ENCODE measurements around the gene EVI5L.
A peak's percentile ranks its signal among the peaks of the same experiment; 100 is the strongest.

EVI5L gene

GRCh38 chr19:7862413-7862951, 32.5 kb downstream of the EVI5L start:
- peak; percentile 58 for DNase-seq

GRCh38 chr19:7863157-7863970, 33.3 kb downstream of the EVI5L start:
- DNase-seq = no peak

GRCh38 chr19:7863971-7864689, 34.1 kb downstream of the EVI5L start:
- no peak for DNase-seq

GRCh38 chr19:7864690-7865074, 34.7 kb downstream of the EVI5L start:
- no peak for DNase-seq

DNA sequence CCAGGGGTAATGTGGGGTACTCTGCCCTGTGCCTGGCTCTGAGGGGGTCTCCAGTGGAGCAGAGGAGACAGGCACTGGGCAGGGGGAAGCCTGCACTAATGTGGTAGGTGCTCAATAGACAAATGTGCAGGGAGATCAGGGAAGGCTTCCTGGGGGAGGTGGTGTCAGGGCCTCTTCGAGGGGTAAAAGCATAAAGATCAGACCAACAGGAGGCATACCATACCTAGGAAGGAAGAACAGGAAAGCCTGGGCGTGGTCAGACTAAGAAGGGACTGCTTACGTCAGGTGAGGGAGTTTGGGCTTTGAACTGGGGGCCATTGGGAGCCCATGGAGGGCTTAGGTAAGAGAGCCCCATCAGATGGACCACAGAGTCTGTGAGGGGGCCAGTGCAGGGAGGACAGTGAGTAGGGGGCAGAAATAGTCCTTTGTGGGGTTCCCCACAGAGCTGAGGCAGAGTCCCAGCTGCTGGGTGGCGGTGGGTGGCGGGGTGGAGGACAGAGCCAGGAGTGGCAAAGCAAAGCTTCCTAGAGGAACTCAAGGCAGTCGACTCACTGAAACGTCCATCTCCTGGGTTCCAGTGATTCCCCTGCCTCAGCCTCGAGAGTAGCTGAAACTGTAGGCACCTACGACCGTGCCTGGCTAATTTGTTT, 35.4 kb downstream of the EVI5L start:
- no peak for DNase-seq

- DNase-seq = no peak
Measured at GRCh38 chr19:7866399-7867091, 36.5 kb downstream of the EVI5L start.

GRCh38 chr19:7867092-7867844, 37.2 kb downstream of the EVI5L start:
- no peak for DNase-seq

DNA sequence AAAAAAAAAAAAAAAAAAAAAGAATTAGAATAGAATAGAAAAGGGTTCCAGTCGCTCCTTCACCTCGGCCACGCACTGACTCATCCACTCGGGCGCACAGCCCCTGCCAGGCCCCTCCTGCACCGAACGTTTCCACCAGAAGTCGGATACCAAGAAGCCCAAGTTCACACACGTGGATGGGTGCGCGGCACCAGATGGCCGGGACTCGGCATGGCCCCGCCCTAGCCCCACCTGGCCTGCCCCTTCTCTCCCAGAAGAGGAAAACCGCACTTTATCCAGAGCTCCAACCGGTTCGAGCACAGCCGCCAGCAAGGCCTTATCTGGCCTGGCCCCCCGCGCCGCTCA, 38.3 kb downstream of the EVI5L start:
- DNase-seq = no peak

DNA sequence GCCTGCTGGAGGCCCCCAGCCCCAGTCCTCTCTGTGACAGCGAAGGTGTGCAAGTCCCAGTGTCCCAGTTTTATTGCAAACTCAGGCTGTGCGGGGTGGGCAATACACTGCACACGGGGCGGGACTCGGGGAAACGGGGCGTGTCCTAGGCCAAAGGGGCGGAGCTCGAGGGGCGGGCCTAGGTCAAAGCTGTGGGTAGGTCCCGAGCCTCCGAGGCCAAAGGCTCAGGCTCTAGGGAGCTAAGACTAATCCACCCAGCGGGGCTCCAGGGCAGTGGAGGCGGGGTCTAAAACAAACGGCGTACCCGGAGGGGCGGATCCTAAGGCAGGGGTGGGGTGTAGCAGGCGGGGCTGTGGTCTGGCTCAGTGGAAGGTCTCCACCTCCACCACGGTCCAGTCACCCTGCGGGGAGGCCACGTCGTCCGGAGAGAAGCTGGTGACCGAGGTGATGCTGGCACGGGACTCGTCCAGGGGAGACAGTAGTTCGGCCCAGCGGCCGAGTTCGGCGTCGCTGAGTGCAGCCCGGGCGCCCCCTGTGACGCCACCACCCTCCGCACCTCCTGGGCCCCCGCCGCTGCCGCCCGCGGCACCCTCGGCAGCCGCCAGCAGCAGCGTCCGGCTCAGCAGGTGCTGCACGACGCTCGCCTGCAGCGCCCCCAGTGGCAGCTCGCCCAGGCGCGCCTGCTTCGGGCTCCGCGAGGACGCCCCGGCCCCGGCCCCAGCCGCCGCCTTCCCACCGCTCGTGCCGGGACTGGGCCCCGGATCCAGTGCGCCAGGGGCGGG, 38.8 kb downstream of the EVI5L start:
- DNase-seq = peak; percentile 80

DNA sequence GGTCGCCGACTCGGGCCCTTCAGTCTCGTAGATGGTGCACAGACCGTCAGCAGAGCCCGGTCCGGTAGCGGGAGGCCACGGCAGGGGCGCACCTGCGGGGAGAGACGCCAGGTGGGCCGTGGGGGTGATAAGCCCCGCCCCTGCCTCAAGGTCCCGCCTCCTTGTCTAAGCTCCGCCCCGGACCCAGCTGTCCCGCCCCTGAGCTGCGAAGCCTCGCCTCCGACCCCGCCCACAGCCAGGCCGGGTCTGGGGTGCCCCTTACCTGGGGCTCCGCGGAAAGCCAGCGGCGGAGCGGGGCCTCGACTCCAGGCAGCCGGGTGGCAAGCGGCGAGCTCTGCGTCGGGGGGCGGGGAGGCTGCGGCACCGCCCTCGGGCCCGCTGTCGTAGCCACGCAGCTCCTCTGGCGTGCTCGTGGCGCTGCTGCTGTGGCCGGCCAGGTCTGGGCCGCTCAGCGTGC, 39.5 kb downstream of the EVI5L start:
- DNase-seq = peak; percentile 76

- peak; percentile 33 for DNase-seq
Measured at GRCh38 chr19:7869910-7870511, 40.0 kb downstream of the EVI5L start.

- DNase-seq = no peak
Measured at GRCh38 chr19:7870571-7871436, 40.8 kb downstream of the EVI5L start.

DNA sequence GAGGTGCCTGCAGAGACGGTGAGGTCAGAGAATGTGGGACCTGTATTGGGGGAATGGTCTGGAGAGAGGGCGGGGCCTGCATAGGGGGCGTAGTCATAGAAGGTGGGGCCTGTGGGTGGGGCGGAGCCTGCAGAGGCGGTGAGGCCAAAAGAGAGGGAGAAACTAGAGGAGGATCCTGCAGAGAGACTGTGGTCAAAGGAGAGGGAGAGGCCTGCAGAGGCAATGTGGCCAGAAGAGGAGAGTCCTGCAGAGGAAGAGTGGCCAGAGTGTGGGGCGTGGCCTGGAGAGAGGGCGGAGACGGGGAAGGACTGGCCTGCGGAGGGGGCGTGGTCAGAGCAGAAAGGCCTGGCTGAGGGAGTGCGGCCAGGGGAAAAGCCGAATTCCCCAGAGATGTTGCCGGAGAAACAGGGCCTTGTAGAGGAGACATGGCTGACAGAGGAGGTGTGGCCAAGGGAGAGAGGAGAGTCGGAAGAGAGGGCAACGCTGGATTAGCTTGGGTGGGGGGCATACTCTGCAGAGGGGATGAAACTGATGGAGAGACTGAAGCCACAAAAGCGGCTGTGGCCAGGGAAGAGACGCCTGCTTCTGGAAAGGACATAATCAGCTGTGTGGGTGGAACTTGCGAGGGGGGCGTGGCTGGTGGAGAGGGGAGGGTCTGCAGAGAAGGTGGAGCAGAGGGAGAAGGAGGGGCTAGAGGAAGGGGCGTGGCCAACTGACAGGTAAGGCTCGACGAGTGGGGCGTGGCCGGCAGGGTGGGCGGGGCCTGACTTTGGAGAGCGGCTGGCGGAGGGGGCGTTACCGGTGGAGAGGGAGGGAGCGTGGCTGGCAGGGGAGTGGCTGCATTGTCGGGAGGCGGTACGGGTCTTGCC, 41.7 kb downstream of the EVI5L start:
- DNase-seq = peak; percentile 53

DNA sequence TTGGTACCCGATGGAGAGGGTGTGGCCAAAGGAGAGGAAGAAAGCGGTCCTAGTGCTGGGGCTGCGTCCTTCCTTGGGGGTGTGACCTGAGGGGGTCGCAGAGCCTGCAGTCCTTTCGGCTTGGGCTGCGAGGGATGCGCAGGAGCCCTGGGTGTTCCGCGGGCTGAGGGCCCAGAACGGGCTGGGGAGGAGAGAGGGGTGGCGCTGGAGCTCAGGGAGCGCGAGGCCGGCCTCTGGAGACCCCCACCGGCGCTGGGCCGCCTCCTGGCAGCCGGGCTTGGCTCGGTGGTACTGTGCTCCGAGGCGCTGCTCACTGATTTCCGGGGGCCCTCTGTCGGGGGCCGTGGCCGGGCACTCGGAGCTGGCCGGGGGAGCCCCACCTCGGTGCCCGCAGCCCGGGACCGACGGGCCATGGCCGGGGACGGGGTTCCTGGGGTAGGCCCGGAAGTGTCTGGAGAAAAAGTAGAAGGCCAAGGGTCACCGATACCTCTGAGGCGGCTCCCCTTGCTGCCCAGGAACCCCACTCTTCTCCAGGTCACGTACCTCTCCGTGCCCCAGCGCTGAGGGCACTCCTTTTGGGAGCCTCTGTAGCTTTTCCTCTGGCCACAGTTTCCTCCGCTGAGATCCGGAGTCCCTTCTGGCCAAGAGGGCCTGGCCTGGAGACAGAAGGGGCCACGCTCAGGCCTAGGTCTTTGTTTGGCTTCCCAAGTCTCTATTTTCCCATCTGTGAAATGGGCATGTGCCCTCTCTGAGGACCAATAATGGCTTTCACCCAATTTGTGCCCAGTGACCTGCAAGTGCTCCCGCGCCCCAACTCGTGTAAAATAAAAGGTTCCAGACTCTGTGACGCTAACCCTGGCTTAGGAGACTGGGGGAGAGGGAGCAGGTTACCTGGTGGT, 42.5 kb downstream of the EVI5L start:
- DNase-seq = no peak

GRCh38 chr19:7873304-7874075, 43.5 kb downstream of the EVI5L start:
- DNase-seq = no peak

- DNase-seq = no peak
Measured at GRCh38 chr19:7874076-7874896, 44.3 kb downstream of the EVI5L start, which contains the start of gene PRR36. Gene PRR36 (minus strand): TSS chr19:7874390. CDS start chr19:7873689, 701 bp downstream.

Data from activated effector memory CD4-positive, alpha-beta T cell treated with Interleukin-2 at 50 U/mL for 16 hours (primary cell).